GM12873 (cell line): Measurements from ENCODE around the gene ZBTB16.

Source experiments
- CTCF ChIP-seq: IDR thresholded peaks from 2 replicates; pipeline ENCODE4 v1.5.1; 2012; ENCODE audit warnings: low read depth, mild to moderate bottlenecking, moderate library complexity, low read length, control low read depth; ENCODE audit not compliant: insufficient read depth; ENCODE audit errors: missing control alignments

ZBTB16 gene

GRCh38 chr11:114161486-114162250, 102.2 kb downstream of the ZBTB16 start:
- no peak for TF ChIP-seq CTCF

GRCh38 chr11:114162719-114163123, 103.2 kb downstream of the ZBTB16 start:
- TF ChIP-seq CTCF, result no peak

GRCh38 chr11:114163229-114163631, 103.7 kb downstream of the ZBTB16 start:
- no peak for TF ChIP-seq CTCF

- TF ChIP-seq CTCF, result no peak
Observed at GRCh38 chr11:114163830-114164401, 104.4 kb downstream of the ZBTB16 start.

- TF ChIP-seq CTCF, result no peak
Observed at GRCh38 chr11:114164546-114164945, 105.0 kb downstream of the ZBTB16 start.

GRCh38 chr11:114165326-114166230, 106.1 kb downstream of the ZBTB16 start:
- TF ChIP-seq CTCF, result no peak

- no peak for TF ChIP-seq CTCF
Observed at GRCh38 chr11:114166362-114166761, 106.9 kb downstream of the ZBTB16 start.
